GM19023 (cell line): ENCODE measurements around the gene VKORC1L1.
"Not testable (repeated sequence)": the region's sequence is repeated elsewhere in the genome, so short reads cannot be mapped to it uniquely, and the experiment has no call there.

Experiments used
- ATAC-seq: cut with Tn5 transposase; IDR thresholded peaks from one replicate; pipeline ENCODE4 v1.9.1; 2021; ENCODE audit warnings: mild to moderate bottlenecking, moderate library complexity; ENCODE audit not compliant: unreplicated experiment

Gene VKORC1L1

GRCh38 chr7:65884983-65885382, 12.1 kb downstream of the VKORC1L1 start:
- ATAC-seq, result not testable (repeated sequence)

GRCh38 chr7:65885533-65885932, 12.7 kb downstream of the VKORC1L1 start:
- not testable (repeated sequence) for ATAC-seq

- ATAC-seq, result not testable (repeated sequence)
Measured at GRCh38 chr7:65888434-65889156, 15.7 kb downstream of the VKORC1L1 start.

- ATAC-seq, result not testable (repeated sequence)
Measured at GRCh38 chr7:65889722-65890121, 16.8 kb downstream of the VKORC1L1 start.

- no peak for ATAC-seq
Measured at GRCh38 chr7:65892161-65892560, 19.3 kb downstream of the VKORC1L1 start.

GRCh38 chr7:65892835-65893234, 20.0 kb downstream of the VKORC1L1 start:
- no peak for ATAC-seq

GRCh38 chr7:65896279-65896870, 23.5 kb downstream of the VKORC1L1 start:
- ATAC-seq, result no peak

GRCh38 chr7:65897289-65897688, 24.4 kb downstream of the VKORC1L1 start:
- not testable (repeated sequence) for ATAC-seq

- not testable (repeated sequence) for ATAC-seq
Measured at GRCh38 chr7:65898677-65899447, 26.0 kb downstream of the VKORC1L1 start.

GRCh38 chr7:65902306-65902705, 29.4 kb downstream of the VKORC1L1 start:
- ATAC-seq, result no peak

- ATAC-seq, result no peak
Measured at GRCh38 chr7:65907501-65908198, 34.8 kb downstream of the VKORC1L1 start.

GRCh38 chr7:65910237-65910636, 37.4 kb downstream of the VKORC1L1 start:
- no peak for ATAC-seq

- ATAC-seq, result no peak
Measured at GRCh38 chr7:65912237-65912636, 39.4 kb downstream of the VKORC1L1 start.

- no peak for ATAC-seq
Measured at GRCh38 chr7:65915921-65916657, 43.2 kb downstream of the VKORC1L1 start.

GRCh38 chr7:65923316-65923715, 50.4 kb downstream of the VKORC1L1 start:
- no peak for ATAC-seq

GRCh38 chr7:65924193-65924592, 51.3 kb downstream of the VKORC1L1 start:
- no peak for ATAC-seq

GRCh38 chr7:65925040-65925439, 52.2 kb downstream of the VKORC1L1 start:
- no peak for ATAC-seq

- ATAC-seq, result no peak
Measured at GRCh38 chr7:65926588-65926987, 53.7 kb downstream of the VKORC1L1 start.

GRCh38 chr7:65927489-65928448, 54.9 kb downstream of the VKORC1L1 start:
- ATAC-seq, result no peak
